ENCODE measurements around the gene TET1. TPM values are rescaled to one million over a fixed set of nuclear protein-coding genes. Genes with fewer than 3 reads are reported as not detected.

The TET1 gene
- total RNA-seq, 2 experiments from 2014 or later: 3.3 to 3.4 TPM

DNA sequence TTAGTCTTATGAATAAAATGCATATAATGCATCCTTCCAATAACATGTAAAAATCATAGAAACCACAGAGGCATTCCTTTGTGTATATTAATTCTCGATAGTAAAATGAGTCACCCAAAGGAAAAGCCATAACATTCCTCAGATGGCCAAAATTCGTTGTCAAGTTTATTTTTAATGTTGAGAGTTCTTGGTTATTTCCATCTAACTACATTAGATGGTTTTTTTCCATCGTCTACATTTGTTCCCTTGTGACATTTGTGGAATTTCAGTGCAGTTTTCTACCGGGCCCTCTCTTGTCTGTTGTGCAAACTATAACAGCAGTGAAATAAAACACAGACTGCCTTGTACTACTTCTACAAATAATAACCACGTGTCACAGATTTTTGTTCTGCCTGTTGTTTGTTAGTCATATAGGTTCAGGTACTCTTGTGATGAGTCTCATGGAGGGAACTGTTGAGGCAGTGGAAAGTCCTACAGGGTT is 106.2 kb downstream of the TET1 start:
- Histone ChIP-seq H3K4me2 (ENCODE audit: low read length) (no peak overlapping the region), H3K4me3 (ENCODE audit: low read depth, low read length, poor library complexity, severe bottlenecking) (no peak overlapping the region), H4K20me1 (ENCODE audit: insufficient read depth, low read length) (no peaks in the 10 kb centered on the region), H3K27ac (ENCODE audit: low read depth, low read length, poor library complexity, severe bottlenecking) (no peak overlapping the region), H3K36me3 (ENCODE audit: insufficient read depth, low read length) (no peaks in the 10 kb centered on the region), H3K79me2 (ENCODE audit: insufficient read depth, low read depth, low read length) (no peaks in the 10 kb centered on the region), H3K9me3 (ENCODE audit: low read length) (no peaks in the 10 kb centered on the region), H3K9me2 (ENCODE audit: insufficient read depth, low read length) (no peaks in the 10 kb centered on the region), H2AFZ (ENCODE audit: low read length) (no peak overlapping the region), H3K4me1 (ENCODE audit: insufficient read depth, low read length, poor library complexity, severe bottlenecking) (no peaks in the 10 kb centered on the region)
- CTCF ChIA-PET (ENCODE audit: unreplicated experiment): no interaction called here
- DNase-seq (ENCODE audit: low spot score): no peak
- intact Hi-C loops (cut with micrococcal nuclease; ENCODE audit: unreplicated experiment): no loop called here
- POLR2A ChIA-PET: no interaction called here
- TF ChIP-seq, protein P1, sequence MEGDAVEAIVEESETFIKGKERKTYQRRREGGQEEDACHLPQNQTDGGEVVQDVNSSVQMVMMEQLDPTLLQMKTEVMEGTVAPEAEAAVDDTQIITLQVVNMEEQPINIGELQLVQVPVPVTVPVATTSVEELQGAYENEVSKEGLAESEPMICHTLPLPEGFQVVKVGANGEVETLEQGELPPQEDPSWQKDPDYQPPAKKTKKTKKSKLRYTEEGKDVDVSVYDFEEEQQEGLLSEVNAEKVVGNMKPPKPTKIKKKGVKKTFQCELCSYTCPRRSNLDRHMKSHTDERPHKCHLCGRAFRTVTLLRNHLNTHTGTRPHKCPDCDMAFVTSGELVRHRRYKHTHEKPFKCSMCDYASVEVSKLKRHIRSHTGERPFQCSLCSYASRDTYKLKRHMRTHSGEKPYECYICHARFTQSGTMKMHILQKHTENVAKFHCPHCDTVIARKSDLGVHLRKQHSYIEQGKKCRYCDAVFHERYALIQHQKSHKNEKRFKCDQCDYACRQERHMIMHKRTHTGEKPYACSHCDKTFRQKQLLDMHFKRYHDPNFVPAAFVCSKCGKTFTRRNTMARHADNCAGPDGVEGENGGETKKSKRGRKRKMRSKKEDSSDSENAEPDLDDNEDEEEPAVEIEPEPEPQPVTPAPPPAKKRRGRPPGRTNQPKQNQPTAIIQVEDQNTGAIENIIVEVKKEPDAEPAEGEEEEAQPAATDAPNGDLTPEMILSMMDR (conservative IDR thresholded peaks at IDR 0.05; ENCODE audit: low read length): no peak
- TF ChIP-seq EZH2phosphoT487 (IDR thresholded peaks at IDR 0.05; ENCODE audit: borderline replicate concordance, low read depth, low read length): no peak
- BruUV-seq (replicated peaks): no TSS peak

DNA sequence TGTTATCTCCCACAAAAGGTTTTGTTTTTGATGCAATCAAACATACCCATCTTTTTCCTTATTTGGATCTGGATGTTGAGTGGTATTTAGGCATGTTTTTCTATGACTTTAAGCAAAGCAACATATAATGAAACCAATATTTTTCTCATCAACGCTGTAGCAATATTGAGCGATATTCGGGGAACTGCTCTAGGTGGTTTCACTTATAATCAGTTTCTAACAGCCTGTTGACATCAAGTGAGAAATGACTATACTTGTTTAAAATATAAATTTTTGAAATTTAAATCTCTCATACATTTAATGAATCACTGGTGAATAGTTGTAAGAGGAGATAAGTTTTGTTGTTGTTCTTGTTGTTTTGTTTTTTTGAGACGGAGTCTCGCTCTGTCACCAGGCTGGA is 108.1 kb downstream of the TET1 start:
- no peak overlapping the region for H3K27ac ChIP-seq (ENCODE audit: low read depth, low read length, poor library complexity, severe bottlenecking)
- TF ChIP-seq, protein P1 (conservative IDR thresholded peaks at IDR 0.05; ENCODE audit: low read length): no peak
- no peak for TF ChIP-seq EZH2phosphoT487 (IDR thresholded peaks at IDR 0.05; ENCODE audit: borderline replicate concordance, low read depth, low read length)
- ChIA-PET CTCF (ENCODE audit: unreplicated experiment) (no interaction called here), POLR2A (no interaction called here)
- no peaks in the 10 kb centered on the region for H3K9me2 ChIP-seq (ENCODE audit: insufficient read depth, low read length)
- no peaks in the 10 kb centered on the region for H3K9me3 ChIP-seq (ENCODE audit: low read length)
- H4K20me1 ChIP-seq (ENCODE audit: insufficient read depth, low read length): no peaks in the 10 kb centered on the region
- no peak overlapping the region for H3K4me2 ChIP-seq (ENCODE audit: low read length)
- no peak overlapping the region for H2AFZ ChIP-seq (ENCODE audit: low read length)
- no TSS peak for BruUV-seq (replicated peaks)
- no peaks in the 10 kb centered on the region for H3K79me2 ChIP-seq (ENCODE audit: insufficient read depth, low read depth, low read length)
- no peaks in the 10 kb centered on the region for H3K4me1 ChIP-seq (ENCODE audit: insufficient read depth, low read length, poor library complexity, severe bottlenecking)
- no peaks in the 10 kb centered on the region for H3K36me3 ChIP-seq (ENCODE audit: insufficient read depth, low read length)
- intact Hi-C loops (cut with micrococcal nuclease; ENCODE audit: unreplicated experiment): no loop called here
- no peak overlapping the region for H3K4me3 ChIP-seq (ENCODE audit: low read depth, low read length, poor library complexity, severe bottlenecking)
- DNase-seq (ENCODE audit: low spot score): no peak

GRCh38 chr10:68668972-68669371 is 108.8 kb downstream of the TET1 start:
- no peaks in the 10 kb centered on the region for H3K36me3 ChIP-seq (ENCODE audit: insufficient read depth, low read length)

More at GRCh38 chr10:68668972-68669371, 108.8 kb downstream of the TET1 start:
- Histone ChIP-seq H3K4me1 (ENCODE audit: insufficient read depth, low read length, poor library complexity, severe bottlenecking) (no peaks in the 10 kb centered on the region), H4K20me1 (ENCODE audit: insufficient read depth, low read length) (no peaks in the 10 kb centered on the region), H3K4me3 (ENCODE audit: low read depth, low read length, poor library complexity, severe bottlenecking) (no peak overlapping the region), H3K4me2 (ENCODE audit: low read length) (no peak overlapping the region), H2AFZ (ENCODE audit: low read length) (no peak overlapping the region), H3K27ac (ENCODE audit: low read depth, low read length, poor library complexity, severe bottlenecking) (no peak overlapping the region), H3K9me3 (ENCODE audit: low read length) (no peaks in the 10 kb centered on the region), H3K79me2 (ENCODE audit: insufficient read depth, low read depth, low read length) (no peaks in the 10 kb centered on the region), H3K9me2 (ENCODE audit: insufficient read depth, low read length) (no peaks in the 10 kb centered on the region)
- ChIA-PET POLR2A (interaction anchor here (0.6 to 0.8 kb wide), 2 partner anchors 12 to 52 kb away, joined by 3 read pairs; partner anchors contain the start of gene CCAR1), CTCF (ENCODE audit: unreplicated experiment) (no interaction called here)
- no peak for DNase-seq (ENCODE audit: low spot score)
- BruUV-seq (replicated peaks): no TSS peak
- intact Hi-C loops (cut with micrococcal nuclease; ENCODE audit: unreplicated experiment): no loop called here
- TF ChIP-seq, protein P1 (conservative IDR thresholded peaks at IDR 0.05; ENCODE audit: low read length): no peak
- no peak for TF ChIP-seq EZH2phosphoT487 (IDR thresholded peaks at IDR 0.05; ENCODE audit: borderline replicate concordance, low read depth, low read length)
